Measurements from ENCODE around the gene SETX. TPM values are rescaled to one million over a fixed set of nuclear protein-coding genes. Genes with fewer than 3 reads are reported as not detected.

The SETX gene
- total and polyA plus RNA-seq, 2 of the 13 experiments (the other 11 are each of a cell fraction or from before 2014, with no cell fraction given), result 13.2 to 39.0 TPM

GRCh38 chr9:132401824-132402223, 47.0 kb upstream of the SETX start:
- H3K36me3 ChIP-seq (replicated peaks in 1 of 2; ENCODE audit: control insufficient read depth in 1 of 2, insufficient read depth in 2 of 2, low read length in 2 of 2), result peaks cover 13 to 34% of the 10 kb centered on the region in 2 experiments
- H3K9me3 ChIP-seq (ENCODE audit: low read length), result no peaks in the 10 kb centered on the region
- FAIRE-seq (no peak), DNase-seq (ENCODE audit: low spot score) (no peak), ATAC-seq (no peak)
- H3K9ac ChIP-seq (ENCODE audit: insufficient read depth, low read depth, low read length), result no peak overlapping the region
- intact Hi-C loops (cut with micrococcal nuclease; ENCODE audit: unreplicated experiment), result no loop called here
- in situ Hi-C loops (cut with HindIII; ENCODE audit: extremely low pct_ligation_motif_present, low pct_unique_long_range_greater_than_20kb), result no loop called here
- no peaks in the 10 kb centered on the region for H3K27me3 ChIP-seq (ENCODE audit: control insufficient read depth in 1 of 2, insufficient read depth in 2 of 2, low read length in 2 of 2)
- peaks cover 11% of the 10 kb centered on the region for H3K79me2 ChIP-seq (ENCODE audit: insufficient read depth, low read length)
- H4K20me1 ChIP-seq (ENCODE audit: insufficient read depth, low read length), result no peaks in the 10 kb centered on the region
- WGBS (ENCODE audit: low lambda C conversion rate), result 95% methylated on average over 4 of the region's 4 CpGs
- ChIA-PET POLR2A (no interaction called here), CTCF (ENCODE audit: low intra/inter-chr PET ratio, low total read pairs) (no interaction called here)
- no peak overlapping the region for H2AFZ ChIP-seq (ENCODE audit: low read length)
- BruUV-seq (replicated peaks), result no TSS peak
- H3K27ac ChIP-seq (ENCODE audit: extremely low read length, insufficient read depth, low read length), result no peak overlapping the region
- no peak overlapping the region for H3K4me3 ChIP-seq (replicated peaks in 1 of 3; ENCODE audit: insufficient read depth in 1 of 3, low read depth in 2 of 3, low read length in 3 of 3)
- TF ChIP-seq BORCS8-MEF2B (CRISPR knock-in tag; IDR thresholded peaks at IDR 0.05), result no peak
- no peak for TF ChIP-seq LBX2 (CRISPR knock-in tag; IDR thresholded peaks at IDR 0.05; ENCODE audit: borderline replicate concordance)
- no peak for TF ChIP-seq TP53 (CRISPR knock-in tag; conservative IDR thresholded peaks at IDR 0.05)
- no peak for TF ChIP-seq ZNF292 (CRISPR knock-in tag; IDR thresholded peaks at IDR 0.05; ENCODE audit: borderline replicate concordance, low read depth)
- no peak for TF ChIP-seq SNRNP70 (IDR thresholded peaks at IDR 0.05; ENCODE audit: low read depth, low read length)
- no peak for TF ChIP-seq CBX2 (IDR thresholded peaks at IDR 0.05; ENCODE audit: low read depth, low read length)
- TF ChIP-seq CBX2 (CRISPR knock-in tag; IDR thresholded peaks at IDR 0.05; ENCODE audit: low read depth), result no peak
- TF ChIP-seq CSRNP2 (CRISPR knock-in tag; conservative IDR thresholded peaks at IDR 0.05; ENCODE audit: low read depth), result no peak
- no peak for TF ChIP-seq XRCC5 (optimal IDR thresholded peaks at IDR 0.05; ENCODE audit: low read length)
- TF ChIP-seq ZBTB38 (CRISPR knock-in tag; IDR thresholded peaks at IDR 0.05), result no peak
- TF ChIP-seq, protein P1, sequence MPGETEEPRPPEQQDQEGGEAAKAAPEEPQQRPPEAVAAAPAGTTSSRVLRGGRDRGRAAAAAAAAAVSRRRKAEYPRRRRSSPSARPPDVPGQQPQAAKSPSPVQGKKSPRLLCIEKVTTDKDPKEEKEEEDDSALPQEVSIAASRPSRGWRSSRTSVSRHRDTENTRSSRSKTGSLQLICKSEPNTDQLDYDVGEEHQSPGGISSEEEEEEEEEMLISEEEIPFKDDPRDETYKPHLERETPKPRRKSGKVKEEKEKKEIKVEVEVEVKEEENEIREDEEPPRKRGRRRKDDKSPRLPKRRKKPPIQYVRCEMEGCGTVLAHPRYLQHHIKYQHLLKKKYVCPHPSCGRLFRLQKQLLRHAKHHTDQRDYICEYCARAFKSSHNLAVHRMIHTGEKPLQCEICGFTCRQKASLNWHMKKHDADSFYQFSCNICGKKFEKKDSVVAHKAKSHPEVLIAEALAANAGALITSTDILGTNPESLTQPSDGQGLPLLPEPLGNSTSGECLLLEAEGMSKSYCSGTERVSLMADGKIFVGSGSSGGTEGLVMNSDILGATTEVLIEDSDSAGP (CRISPR knock-in tag; IDR thresholded peaks at IDR 0.05; ENCODE audit: borderline replicate concordance), result no peak
- no peak for TF ChIP-seq ZEB1 (IDR thresholded peaks at IDR 0.05; ENCODE audit: insufficient replicate concordance, low read depth)
- no peak for TF ChIP-seq HNRNPH1 (optimal IDR thresholded peaks at IDR 0.05; ENCODE audit: low read depth, low read length)
- TF ChIP-seq FOXA1 (IDR thresholded peaks at IDR 0.05), result no peak
- TF ChIP-seq FOXA1 (CRISPR knock-in tag; IDR thresholded peaks at IDR 0.05), result no peak
- no peak for TF ChIP-seq ZZZ3 (CRISPR knock-in tag; IDR thresholded peaks at IDR 0.05; ENCODE audit: borderline replicate concordance)
- TF ChIP-seq BRCA1 (CRISPR knock-in tag; IDR thresholded peaks at IDR 0.05), result no peak
- TF ChIP-seq CENPX (CRISPR knock-in tag; IDR thresholded peaks at IDR 0.05), result no peak
- no peak overlapping the region for H3K4me2 ChIP-seq (ENCODE audit: low read depth, low read length)
- H3K4me1 ChIP-seq (ENCODE audit: insufficient read depth, low read length), result peaks cover 8% of the 10 kb centered on the region
